Ovary (tissue), 9 donors: ENCODE results near the gene PTCHD4. TPM values are rescaled to one million over a fixed set of nuclear protein-coding genes. Genes with fewer than 3 reads are reported as not detected.

Experiments used
- DNase-seq, 5 donors: peaks; one replicate each; pipeline ENCODE4 v3.0.0-alpha.2; 2019 to 2020
- H3K27ac ChIP-seq, 2 donors: fragments of 200-600 bp; one replicate each; pipeline versions ENCODE4 v1.5.1 to v1.8.0; 2019 to 2022
- H3K27me3 ChIP-seq: fragments of 200-600 bp; one replicate; pipeline ENCODE4 v1.8.0; 2022
- H3K36me3 ChIP-seq: fragments of 200-600 bp; sonication (generic); one replicate; pipeline ENCODE4 v1.5.1; 2019
- H3K4me1 ChIP-seq: one replicate; pipeline ENCODE4 v1.8.1; 2013; ENCODE audit warnings: mild to moderate bottlenecking, moderate library complexity; ENCODE audit not compliant: insufficient read depth
- H3K4me3 ChIP-seq: fragments of 200-600 bp; sonication (generic); one replicate; pipeline ENCODE4 v1.5.1; 2017
- H3K9me3 ChIP-seq, 2 donors: fragments of 200-600 bp in 1 of 2; sonication (generic) in 1 of 2; one replicate each; pipeline versions ENCODE4 v1.5.1 to v1.8.1; 2013 to 2019; ENCODE audit warnings: mild to moderate bottlenecking in 1 of 2, moderate library complexity in 1 of 2
- CTCF ChIP-seq, 3 donors: fragments of 450-650 bp in 2 of 3; fragments of 200-600 bp in 1 of 3; IDR thresholded peaks; one replicate each; pipeline versions ENCODE4 v1.5.1 to v1.8.0; 2016 to 2022; ENCODE audit warnings: antibody characterized with exemption in 3 of 3, mild to moderate bottlenecking in 1 of 3
- EP300 ChIP-seq: sonication (generic); formaldehyde crosslinking; IDR thresholded peaks from one replicate; pipeline ENCODE4 v1.6.1; 2017; ENCODE audit warnings: antibody characterized with exemption
- POLR2A ChIP-seq: fragments of 450-650 bp; IDR thresholded peaks from one replicate; pipeline ENCODE4 v1.6.1; 2017; ENCODE audit warnings: antibody characterized with exemption, mild to moderate bottlenecking, moderate library complexity
- WGBS, 3 donors: extraction: QIAGEN DNeasy Blood & Tissue Kit in 1 of 3; methylation state at CpG; one replicate each; pipeline versions ENCODE4 v1.1.5 to v1.1.7; 2013 to 2017; 5-methylcytosine and 5-hydroxymethylcytosine counted together
- intact Hi-C, 4 donors: fragments of 100-400 bp; cut with DNase I; formaldehyde crosslinking; loops; one replicate each; pipeline versions ENCODE4 v1.11.0 to v1.15.1; 2022 to 2023
- polyA plus RNA-seq, 2 donors: library from polyadenylated mRNA; stranded (reverse); fragments of 200-250 nt in 1 of 2; fragments of 350-450 nt in 1 of 2; fragmentation: Illumina TruSeq in 1 of 2; extraction: RNeasy Lipid Tissue Mini Kit (QIAGEN cat#74804) in 1 of 2; gene quantifications; one replicate each; pipeline ENCODE4 v1.2.3, GENCODE V29; 2013 to 2014
- total RNA-seq, 7 donors: library from RNA; depleted of rRNA in 2 of 7; stranded (reverse); fragments of >200 nt in 2 of 7; fragmentation: NEBNext Ultra II Directional in 3 of 7; extraction: Animal tissue kit (Norgen Biotek cat#: 25700) in 3 of 7; gene quantifications; one replicate each; pipeline versions ENCODE4 v1.1.0 to v1.2.4, GENCODE V29; 2016 to 2023
- donor health status: DM: no; HTN: no; CAD: no; lungs with moderate emphysema.
- donor health status: DM: no; HTN: no; CAD: no.
- donor health status: Bipolar disorder and iron deficiency.
- donor health status: DM: yes; HTN: yes; CAD: no.
- donor health status: DM: no; HTN: no; CAD: no.
- donor health status: DM: yes; HTN: yes; CAD: no.

The PTCHD4 gene
- total and polyA plus RNA-seq, 9 donors: 0.07 to 4.6 (median 0.81) TPM

DNA sequence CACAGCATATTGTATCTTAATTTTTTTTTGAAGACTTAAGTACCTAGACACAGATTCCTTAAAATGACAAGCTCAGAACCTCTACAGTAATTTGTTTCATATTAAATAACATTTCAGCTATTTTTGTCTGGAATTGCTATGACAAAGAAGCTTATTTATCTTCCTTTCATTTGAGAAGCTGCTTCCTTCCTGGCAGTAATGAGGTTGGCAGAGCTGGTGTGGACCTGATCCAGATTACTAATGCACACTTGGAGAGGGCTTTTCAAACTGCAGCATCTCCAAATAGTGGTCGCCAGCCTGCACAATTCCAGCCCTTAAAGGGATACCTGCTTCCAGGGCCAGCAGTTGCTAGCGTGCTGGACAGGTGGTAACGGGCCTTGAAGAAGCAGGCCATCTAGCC, 12.1 kb downstream of the PTCHD4 start:
- no peak for DNase-seq

DNA sequence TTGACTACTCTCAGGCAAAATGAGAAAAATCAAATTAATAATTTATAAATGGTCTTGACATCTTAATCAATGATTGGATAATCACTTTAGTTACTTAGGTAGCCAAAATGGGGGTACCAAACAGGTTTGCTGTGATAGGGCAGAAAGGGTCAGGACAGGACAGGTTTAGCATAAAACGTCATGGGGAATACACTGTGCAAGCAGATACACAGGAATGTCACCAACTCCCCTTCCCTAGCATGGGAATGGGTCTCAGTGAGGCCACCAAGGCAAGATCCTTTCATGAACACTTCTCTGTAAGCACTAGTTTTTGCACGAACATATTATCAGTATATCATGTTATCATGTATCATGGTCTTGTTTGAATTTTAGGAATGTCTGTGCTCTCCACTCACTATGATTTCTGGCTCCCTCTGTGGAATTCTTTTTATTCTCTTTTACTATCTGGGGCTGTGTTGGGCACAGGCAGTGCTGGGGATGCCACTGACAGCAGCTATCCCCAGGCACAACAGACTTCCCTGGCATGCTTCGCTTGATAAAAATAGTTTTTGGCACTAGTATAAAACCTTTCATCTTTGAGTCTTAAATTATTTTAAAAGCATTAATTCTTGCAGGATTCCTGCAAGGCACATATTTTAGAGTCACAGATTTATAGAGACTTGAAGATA, 18.3 kb downstream of the PTCHD4 start:
- DNase-seq: no peak
- intact Hi-C loops: no loop called here
- no peaks in the 10 kb centered on the region for H3K27me3 ChIP-seq
- H3K27ac ChIP-seq: no peak overlapping the region
- no peaks in the 10 kb centered on the region for H3K36me3 ChIP-seq
- no peak overlapping the region for H3K4me3 ChIP-seq
- no peaks in the 10 kb centered on the region for H3K4me1 ChIP-seq
- H3K9me3 ChIP-seq: no peaks in the 10 kb centered on the region
- 46 to 52% (median 49%) methylated on average over 3 of the region's 3 CpGs for WGBS, 3 donors
- TF ChIP-seq POLR2A (no peak), EP300 (no peak), CTCF (IDR thresholded peaks at IDR 0.05) (no peak)

More for the DNA sequence above, 12.1 kb downstream of the PTCHD4 start:
- no peaks in the 10 kb centered on the region for H3K4me1 ChIP-seq
- H3K27ac ChIP-seq: no peak overlapping the region
- no peaks in the 10 kb centered on the region for H3K9me3 ChIP-seq
- H3K27me3 ChIP-seq: no peaks in the 10 kb centered on the region
- intact Hi-C loops: no loop called here
- H3K36me3 ChIP-seq: no peaks in the 10 kb centered on the region
- no peak overlapping the region for H3K4me3 ChIP-seq
- TF ChIP-seq CTCF (IDR thresholded peaks at IDR 0.05) (no peak), POLR2A (no peak), EP300 (no peak)
- WGBS, 3 donors: 72 to 85% (median 79%) methylated on average over 3 of the region's 3 CpGs

- intact Hi-C loops: no loop called here
- Histone ChIP-seq H3K4me3 (no peak overlapping the region), H3K36me3 (no peaks in the 10 kb centered on the region), H3K27me3 (no peaks in the 10 kb centered on the region), H3K9me3 (no peaks in the 10 kb centered on the region), H3K4me1 (no peaks in the 10 kb centered on the region), H3K27ac (no peak overlapping the region)
- no peak for DNase-seq
- 88 to 92% (median 91%) methylated on average over 4 of the region's 4 CpGs for WGBS, 3 donors
- TF ChIP-seq POLR2A: no peak
- no peak for TF ChIP-seq CTCF (IDR thresholded peaks at IDR 0.05)
- no peak for TF ChIP-seq EP300
Measured at GRCh38 chr6:48090546-48090945, 20.5 kb downstream of the PTCHD4 start.

DNA sequence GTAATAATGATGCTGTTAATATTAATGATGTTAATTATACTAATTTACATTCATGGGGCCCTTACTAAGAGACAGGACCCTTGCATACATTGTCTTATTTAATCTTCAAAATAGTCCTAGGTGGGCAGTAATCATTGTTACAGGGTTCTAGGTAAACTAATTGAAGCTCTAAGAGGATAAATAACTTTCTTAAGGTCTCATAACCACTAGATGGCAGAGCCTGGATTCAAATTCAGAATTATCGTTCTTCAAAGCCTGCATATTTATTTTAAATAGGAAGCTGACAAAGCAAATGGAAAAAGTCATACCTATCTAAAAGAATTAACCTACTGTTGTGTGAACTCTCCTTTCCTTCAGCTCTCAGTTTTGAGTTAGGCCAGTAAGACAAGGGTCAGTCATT, 23.5 kb downstream of the PTCHD4 start:
- H3K27ac ChIP-seq: no peak overlapping the region
- DNase-seq: no peak
- intact Hi-C loops: no loop called here
- WGBS, 3 donors: 0 to 3% (median 2%) methylated on average over 1 of the region's 1 CpG
- no peaks in the 10 kb centered on the region for H3K36me3 ChIP-seq
- no peaks in the 10 kb centered on the region for H3K4me1 ChIP-seq
- TF ChIP-seq POLR2A (no peak), CTCF (IDR thresholded peaks at IDR 0.05) (no peak), EP300 (no peak)
- H3K4me3 ChIP-seq: no peak overlapping the region
- H3K27me3 ChIP-seq: no peaks in the 10 kb centered on the region
- no peaks in the 10 kb centered on the region for H3K9me3 ChIP-seq
